ENCODE results near the gene BTBD7. TPM values are rescaled to one million over a fixed set of nuclear protein-coding genes. Genes with fewer than 3 reads are reported as not detected.

BTBD7 gene
- total RNA-seq, 1 experiment from 2014 or later = 30.8 TPM

DNA sequence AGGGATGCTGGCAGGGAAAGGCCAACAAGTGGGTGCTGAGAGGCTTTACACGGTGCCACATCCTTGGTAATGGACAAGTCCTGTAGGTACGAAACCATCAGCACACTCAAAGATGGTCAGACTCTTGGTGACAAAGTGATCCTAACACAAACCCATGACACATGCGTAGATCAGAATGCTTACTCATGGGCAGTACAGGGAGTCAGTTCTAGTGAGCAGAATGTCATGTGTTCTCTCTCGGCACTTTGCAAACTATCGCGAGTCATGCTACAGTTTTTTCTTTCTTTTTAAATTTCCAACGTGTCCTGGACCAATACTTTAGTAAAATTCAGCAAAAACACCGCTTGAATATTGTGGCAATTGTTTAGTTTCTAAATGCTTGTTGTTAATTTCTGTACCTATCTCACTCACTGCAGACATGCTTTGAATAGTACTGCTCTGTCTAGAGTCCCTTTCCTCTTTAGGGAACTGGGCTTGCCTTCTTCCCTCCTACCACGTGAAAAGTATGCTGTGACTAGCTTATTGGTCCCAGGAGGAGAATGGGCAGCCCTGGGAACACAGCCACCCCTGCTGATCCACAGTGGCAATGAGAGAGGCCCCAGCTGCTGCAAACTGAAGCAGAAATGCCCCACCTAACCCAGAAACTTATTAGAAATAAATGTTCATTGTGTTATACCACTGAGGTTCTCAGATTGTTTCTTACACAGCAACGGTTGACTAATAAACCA, 63.3 kb downstream of the BTBD7 start:
- no peak overlapping the region for H3K9ac ChIP-seq (ENCODE audit: low read length)
- ChIA-PET RAD21 (ENCODE audit: low non-redundant PET in 1 of 2, low total read pairs in 2 of 2, uncharacterized antibody in 2 of 2, unreplicated experiment in 2 of 2) (no interaction called here), CTCF (interaction anchor here (0.7 kb wide), 1 partner anchor 50 kb away, joined by 3 read pairs; no protein-coding TSS in a partner anchor), POLR2A (no interaction called here)
- H3K9me2 ChIP-seq (ENCODE audit: insufficient read depth) = no peaks in the 10 kb centered on the region
- no TSS peak for BruUV-seq (replicated peaks)
- H2AFZ ChIP-seq (ENCODE audit: low read depth, low read length, poor library complexity, severe bottlenecking) = no peak overlapping the region
- H4K20me1 ChIP-seq (ENCODE audit: insufficient read depth) = no peaks in the 10 kb centered on the region
- DNase-seq (ENCODE audit: low read depth, low spot score) = no peak
- ATAC-seq = no peak
- H3K4me3 ChIP-seq (replicated peaks in 1 of 2; ENCODE audit: low read depth in 1 of 2, low read length in 2 of 2) = no peak overlapping the region
- H3K4me2 ChIP-seq (ENCODE audit: low read length) = no peak overlapping the region
- H3K27me3 ChIP-seq (ENCODE audit: insufficient read depth, low read length) = no peaks in the 10 kb centered on the region
- H3K27ac ChIP-seq (ENCODE audit: low read depth, low read length) = no peak overlapping the region
- TF ChIP-seq RAD21 (IDR thresholded peaks at IDR 0.05; ENCODE audit: low read depth) (no peak), ELF1 (IDR thresholded peaks at IDR 0.05; ENCODE audit: borderline replicate concordance, low read depth) (no peak), TCF7L2 (IDR thresholded peaks at IDR 0.05; ENCODE audit: borderline replicate concordance, extremely low read depth, insufficient read depth, insufficient read length) (no peak), FOSL1 (IDR thresholded peaks at IDR 0.05; ENCODE audit: low read depth) (no peak), CBX3 (IDR thresholded peaks at IDR 0.05; ENCODE audit: low read depth) (no peak), EGR1 (IDR thresholded peaks at IDR 0.05; ENCODE audit: low read depth) (no peak), POLR2AphosphoS5 (IDR thresholded peaks at IDR 0.05; ENCODE audit: low read depth, low read length) (no peak), CEBPB (IDR thresholded peaks at IDR 0.05; ENCODE audit: low read depth) (no peak)
- TF ChIP-seq, protein P1, sequence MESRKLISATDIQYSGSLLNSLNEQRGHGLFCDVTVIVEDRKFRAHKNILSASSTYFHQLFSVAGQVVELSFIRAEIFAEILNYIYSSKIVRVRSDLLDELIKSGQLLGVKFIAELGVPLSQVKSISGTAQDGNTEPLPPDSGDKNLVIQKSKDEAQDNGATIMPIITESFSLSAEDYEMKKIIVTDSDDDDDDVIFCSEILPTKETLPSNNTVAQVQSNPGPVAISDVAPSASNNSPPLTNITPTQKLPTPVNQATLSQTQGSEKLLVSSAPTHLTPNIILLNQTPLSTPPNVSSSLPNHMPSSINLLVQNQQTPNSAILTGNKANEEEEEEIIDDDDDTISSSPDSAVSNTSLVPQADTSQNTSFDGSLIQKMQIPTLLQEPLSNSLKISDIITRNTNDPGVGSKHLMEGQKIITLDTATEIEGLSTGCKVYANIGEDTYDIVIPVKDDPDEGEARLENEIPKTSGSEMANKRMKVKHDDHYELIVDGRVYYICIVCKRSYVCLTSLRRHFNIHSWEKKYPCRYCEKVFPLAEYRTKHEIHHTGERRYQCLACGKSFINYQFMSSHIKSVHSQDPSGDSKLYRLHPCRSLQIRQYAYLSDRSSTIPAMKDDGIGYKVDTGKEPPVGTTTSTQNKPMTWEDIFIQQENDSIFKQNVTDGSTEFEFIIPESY (IDR thresholded peaks at IDR 0.05; ENCODE audit: extremely low read depth, insufficient replicate concordance, low read length) = no peak
- TF ChIP-seq, protein P2, sequence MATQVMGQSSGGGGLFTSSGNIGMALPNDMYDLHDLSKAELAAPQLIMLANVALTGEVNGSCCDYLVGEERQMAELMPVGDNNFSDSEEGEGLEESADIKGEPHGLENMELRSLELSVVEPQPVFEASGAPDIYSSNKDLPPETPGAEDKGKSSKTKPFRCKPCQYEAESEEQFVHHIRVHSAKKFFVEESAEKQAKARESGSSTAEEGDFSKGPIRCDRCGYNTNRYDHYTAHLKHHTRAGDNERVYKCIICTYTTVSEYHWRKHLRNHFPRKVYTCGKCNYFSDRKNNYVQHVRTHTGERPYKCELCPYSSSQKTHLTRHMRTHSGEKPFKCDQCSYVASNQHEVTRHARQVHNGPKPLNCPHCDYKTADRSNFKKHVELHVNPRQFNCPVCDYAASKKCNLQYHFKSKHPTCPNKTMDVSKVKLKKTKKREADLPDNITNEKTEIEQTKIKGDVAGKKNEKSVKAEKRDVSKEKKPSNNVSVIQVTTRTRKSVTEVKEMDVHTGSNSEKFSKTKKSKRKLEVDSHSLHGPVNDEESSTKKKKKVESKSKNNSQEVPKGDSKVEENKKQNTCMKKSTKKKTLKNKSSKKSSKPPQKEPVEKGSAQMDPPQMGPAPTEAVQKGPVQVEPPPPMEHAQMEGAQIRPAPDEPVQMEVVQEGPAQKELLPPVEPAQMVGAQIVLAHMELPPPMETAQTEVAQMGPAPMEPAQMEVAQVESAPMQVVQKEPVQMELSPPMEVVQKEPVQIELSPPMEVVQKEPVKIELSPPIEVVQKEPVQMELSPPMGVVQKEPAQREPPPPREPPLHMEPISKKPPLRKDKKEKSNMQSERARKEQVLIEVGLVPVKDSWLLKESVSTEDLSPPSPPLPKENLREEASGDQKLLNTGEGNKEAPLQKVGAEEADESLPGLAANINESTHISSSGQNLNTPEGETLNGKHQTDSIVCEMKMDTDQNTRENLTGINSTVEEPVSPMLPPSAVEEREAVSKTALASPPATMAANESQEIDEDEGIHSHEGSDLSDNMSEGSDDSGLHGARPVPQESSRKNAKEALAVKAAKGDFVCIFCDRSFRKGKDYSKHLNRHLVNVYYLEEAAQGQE (IDR thresholded peaks at IDR 0.05; ENCODE audit: low read depth) = no peak
- TF ChIP-seq, protein P3, sequence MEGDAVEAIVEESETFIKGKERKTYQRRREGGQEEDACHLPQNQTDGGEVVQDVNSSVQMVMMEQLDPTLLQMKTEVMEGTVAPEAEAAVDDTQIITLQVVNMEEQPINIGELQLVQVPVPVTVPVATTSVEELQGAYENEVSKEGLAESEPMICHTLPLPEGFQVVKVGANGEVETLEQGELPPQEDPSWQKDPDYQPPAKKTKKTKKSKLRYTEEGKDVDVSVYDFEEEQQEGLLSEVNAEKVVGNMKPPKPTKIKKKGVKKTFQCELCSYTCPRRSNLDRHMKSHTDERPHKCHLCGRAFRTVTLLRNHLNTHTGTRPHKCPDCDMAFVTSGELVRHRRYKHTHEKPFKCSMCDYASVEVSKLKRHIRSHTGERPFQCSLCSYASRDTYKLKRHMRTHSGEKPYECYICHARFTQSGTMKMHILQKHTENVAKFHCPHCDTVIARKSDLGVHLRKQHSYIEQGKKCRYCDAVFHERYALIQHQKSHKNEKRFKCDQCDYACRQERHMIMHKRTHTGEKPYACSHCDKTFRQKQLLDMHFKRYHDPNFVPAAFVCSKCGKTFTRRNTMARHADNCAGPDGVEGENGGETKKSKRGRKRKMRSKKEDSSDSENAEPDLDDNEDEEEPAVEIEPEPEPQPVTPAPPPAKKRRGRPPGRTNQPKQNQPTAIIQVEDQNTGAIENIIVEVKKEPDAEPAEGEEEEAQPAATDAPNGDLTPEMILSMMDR (IDR thresholded peaks at IDR 0.05 in 2 of 3, conservative IDR thresholded peaks at IDR 0.05 in 1 of 3; ENCODE audit: borderline replicate concordance in 1 of 3, insufficient read depth in 1 of 3, low read depth in 2 of 3, low read length in 2 of 3) = no peak
- TF ChIP-seq, protein P4, sequence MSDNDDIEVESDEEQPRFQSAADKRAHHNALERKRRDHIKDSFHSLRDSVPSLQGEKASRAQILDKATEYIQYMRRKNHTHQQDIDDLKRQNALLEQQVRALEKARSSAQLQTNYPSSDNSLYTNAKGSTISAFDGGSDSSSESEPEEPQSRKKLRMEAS (IDR thresholded peaks at IDR 0.05) = no peak
- no peaks in the 10 kb centered on the region for H3K36me3 ChIP-seq (ENCODE audit: control insufficient read depth in 1 of 2, insufficient read depth in 2 of 2, low read length in 2 of 2)
- peaks cover 10% of the 10 kb centered on the region; the same call in 1 of the 2 replicates for H3K79me2 ChIP-seq (ENCODE audit: insufficient read depth, low read length)
- intact Hi-C loops (cut with micrococcal nuclease) = no loop called here
- peaks cover 0 to 8% of the 10 kb centered on the region in 2 experiments; a peak in 1 of 4 replicates for H3K4me1 ChIP-seq (ENCODE audit: control insufficient read depth in 1 of 2, insufficient read depth in 2 of 2, low read length in 2 of 2)
- H3K9me3 ChIP-seq (ENCODE audit: control insufficient read depth in 1 of 2, insufficient read depth in 1 of 2, low read depth in 1 of 2, low read length in 2 of 2) = no peaks in the 10 kb centered on the region
